Measurements from ENCODE around the gene PIP4K2C. TPM values are rescaled to one million over a fixed set of nuclear protein-coding genes. Genes with fewer than 3 reads are reported as not detected.

PIP4K2C gene
- total and polyA plus RNA-seq, 8 donors = 17.0 to 44.1 (median 21.8) TPM

GRCh38 chr12:57603324-57603723 is 12.3 kb downstream of the PIP4K2C start:
- H3K27ac ChIP-seq = peak overlapping the region in 1 of 2 donors; percentile 74
- DNase-seq (no peak), ATAC-seq (no peak)
- peaks cover 0 to 40% of the 10 kb centered on the region in 2 donors for H3K27me3 ChIP-seq
- H3K4me1 ChIP-seq = peaks cover 0 to 26% of the 10 kb centered on the region in 2 donors
- H3K9me3 ChIP-seq = no peaks in the 10 kb centered on the region
- H3K36me3 ChIP-seq = peaks cover 0 to 40% of the 10 kb centered on the region in 2 donors
- no peak for TF ChIP-seq CTCF (IDR thresholded peaks at IDR 0.05)
- intact Hi-C loops (cut with DNase I) = no loop called here
- H3K4me3 ChIP-seq = no peak overlapping the region

GRCh38 chr12:57603815-57604453 is 12.9 kb downstream of the PIP4K2C start:
- TF ChIP-seq CTCF (IDR thresholded peaks at IDR 0.05) = no peak
- peaks cover 0 to 46% of the 10 kb centered on the region in 2 donors for H3K27me3 ChIP-seq
- intact Hi-C loops (cut with DNase I) = no loop called here
- ATAC-seq = peak; percentile 79
- H3K4me1 ChIP-seq = peaks cover 0 to 26% of the 10 kb centered on the region in 2 donors
- DNase-seq = peak in 1 of 4 donors; percentile 84
- H3K27ac ChIP-seq = peak overlapping the region; percentile 71 to 74
- H3K36me3 ChIP-seq = peaks cover 0 to 34% of the 10 kb centered on the region in 2 donors
- H3K9me3 ChIP-seq = no peaks in the 10 kb centered on the region
- peak overlapping the region; percentile 42 to 47 for H3K4me3 ChIP-seq

- peak in 1 of 4 donors; percentile 46 for DNase-seq
- H3K27ac ChIP-seq = peak within 1 kb of the TSS; percentile 71 to 74
These were observed 13.5 kb downstream of the PIP4K2C start, which contains the start of gene DTX3 for GRCh38 chr12:57604454-57604991. Gene DTX3, plus strand, starts transcription at chr12:57604824. Its CDS starts 1,694 bp downstream, at chr12:57606518.

GRCh38 chr12:57604992-57605810 is 14.2 kb downstream of the PIP4K2C start:
- Histone ChIP-seq H3K27ac (peak overlapping the region; percentile 71 to 74), H3K27me3 (peaks cover 0 to 59% of the 10 kb centered on the region in 2 donors), H3K4me1 (peaks cover 0 to 31% of the 10 kb centered on the region in 2 donors), H3K36me3 (peaks cover 0 to 22% of the 10 kb centered on the region in 2 donors), H3K4me3 (peak overlapping the region; percentile 42 to 47), H3K9me3 (no peaks in the 10 kb centered on the region)
- ATAC-seq (peak; percentile 18), DNase-seq (no peak)
- intact Hi-C loops (cut with DNase I) = no loop called here
- no peak for TF ChIP-seq CTCF (IDR thresholded peaks at IDR 0.05)

More at GRCh38 chr12:57604454-57604991, 13.5 kb downstream of the PIP4K2C start, which contains the start of gene DTX3:
- H3K27me3 ChIP-seq = peaks cover 0 to 52% of the 10 kb centered on the region in 2 donors
- intact Hi-C loops (cut with DNase I) = no loop called here
- no peak for TF ChIP-seq CTCF (IDR thresholded peaks at IDR 0.05)
- peak; percentile 69 for ATAC-seq
- peaks cover 0 to 26% of the 10 kb centered on the region in 2 donors for H3K4me1 ChIP-seq
- H3K36me3 ChIP-seq = peaks cover 0 to 28% of the 10 kb centered on the region in 2 donors
- peak within 1 kb of the TSS; percentile 42 to 47 for H3K4me3 ChIP-seq
- no peaks in the 10 kb centered on the region for H3K9me3 ChIP-seq
